Testis (tissue), 5 donors: Measurements from ENCODE around the gene SAP30BP. TPM values are rescaled to one million over a fixed set of nuclear protein-coding genes. Genes with fewer than 3 reads are reported as not detected.

Experiments used
- DNase-seq: peaks from one replicate; pipeline ENCODE4 v3.0.0-alpha.2; 2019
- H3K27ac ChIP-seq, 2 donors: fragments of 200-600 bp; sonication (generic); one replicate each; pipeline ENCODE4 v1.5.1; 2019
- H3K27me3 ChIP-seq: fragments of 200-600 bp; sonication (generic); one replicate; pipeline ENCODE4 v1.5.1; 2019
- H3K36me3 ChIP-seq: fragments of 200-600 bp; sonication (generic); one replicate; pipeline ENCODE4 v1.5.1; 2017; ENCODE audit warnings: low read depth; ENCODE audit errors: missing control alignments
- H3K4me1 ChIP-seq: fragments of 200-600 bp; sonication (generic); one replicate; pipeline ENCODE4 v1.5.1; 2019
- H3K4me3 ChIP-seq, 2 donors: fragments of 200-600 bp; sonication (generic); one replicate each; pipeline ENCODE4 v1.5.1; 2017 to 2019
- H3K9me3 ChIP-seq: fragments of 200-600 bp; sonication (generic); one replicate; pipeline ENCODE4 v1.5.1; 2017
- POLR2A ChIP-seq: fragments of 450-650 bp; IDR thresholded peaks from one replicate; pipeline ENCODE4 v1.6.1; 2017; ENCODE audit warnings: antibody characterized with exemption, mild to moderate bottlenecking, moderate library complexity
- WGBS, 2 donors: methylation state at CpG; one replicate each; pipeline ENCODE4 v1.1.5; 2018; 5-methylcytosine and 5-hydroxymethylcytosine counted together
- intact Hi-C: fragments of 100-400 bp; cut with DNase I; formaldehyde crosslinking; loops from one replicate; pipeline ENCODE4 v1.15.1; 2023; ENCODE audit warnings: low total_unique reads
- long read RNA-seq, 2 donors: transcript quantifications; one replicate each; lab custom pipeline, GENCODE V29; 2026
- polyA plus RNA-seq: library from polyadenylated mRNA; stranded (reverse); fragments of 350-450 nt; fragmentation: Illumina TruSeq; extraction: RNeasy Lipid Tissue Mini Kit (QIAGEN cat#74804); gene quantifications from one replicate; pipeline ENCODE4 v1.2.3, GENCODE V29; 2014; ENCODE audit warnings: low read depth, low replicate concordance; ENCODE audit not compliant: insufficient read depth
- total RNA-seq, 2 donors: library from RNA; depleted of rRNA; stranded (reverse); fragments of >200 nt; gene quantifications; one replicate each; pipeline ENCODE4 v1.2.3, GENCODE V29; 2016
- TF ChIP-seq, protein P1 (sequence below), 3 experiments: fragments of 450-650 bp in 2 of 3; fragments of 200-600 bp in 1 of 3; sonication (generic) in 1 of 3; IDR thresholded peaks; one replicate each; pipeline ENCODE4 v1.5.1; 2016 to 2019; ENCODE audit warnings: antibody characterized with exemption in 3 of 3, mild to moderate bottlenecking in 2 of 3, moderate library complexity in 1 of 3

Gene SAP30BP
- total RNA-seq (10 to 100 TPM; 86.9 to 95.9 TPM), polyA plus RNA-seq (78.4 TPM)
- long read RNA-seq, donor 1, transcript SAP30BP-224 (1 exons, 2,000 nt), result minor isoform, 5 of 49 reads
- long read RNA-seq, donor 1, transcript SAP30BP-225 (11 exons, 2,722 nt), result major isoform, 24 of 49 reads
- long read RNA-seq, donor 1, transcript SAP30BP-204 (6 exons, 1,097 nt), result minor isoform, 7 of 49 reads
- long read RNA-seq, donor 1, partial matches to known transcripts, result 7 of 49 reads
- long read RNA-seq, donor 1, other reads (novel, unspliced or antisense), result 0 of 49 reads
- long read RNA-seq, donor 2, transcript SAP30BP-225 (11 exons, 2,722 nt), result major isoform, 11 of 22 reads
- long read RNA-seq, donor 2, partial matches to known transcripts, result 0 of 22 reads
- long read RNA-seq, donor 2, other reads (novel, unspliced or antisense), result 0 of 22 reads

DNA sequence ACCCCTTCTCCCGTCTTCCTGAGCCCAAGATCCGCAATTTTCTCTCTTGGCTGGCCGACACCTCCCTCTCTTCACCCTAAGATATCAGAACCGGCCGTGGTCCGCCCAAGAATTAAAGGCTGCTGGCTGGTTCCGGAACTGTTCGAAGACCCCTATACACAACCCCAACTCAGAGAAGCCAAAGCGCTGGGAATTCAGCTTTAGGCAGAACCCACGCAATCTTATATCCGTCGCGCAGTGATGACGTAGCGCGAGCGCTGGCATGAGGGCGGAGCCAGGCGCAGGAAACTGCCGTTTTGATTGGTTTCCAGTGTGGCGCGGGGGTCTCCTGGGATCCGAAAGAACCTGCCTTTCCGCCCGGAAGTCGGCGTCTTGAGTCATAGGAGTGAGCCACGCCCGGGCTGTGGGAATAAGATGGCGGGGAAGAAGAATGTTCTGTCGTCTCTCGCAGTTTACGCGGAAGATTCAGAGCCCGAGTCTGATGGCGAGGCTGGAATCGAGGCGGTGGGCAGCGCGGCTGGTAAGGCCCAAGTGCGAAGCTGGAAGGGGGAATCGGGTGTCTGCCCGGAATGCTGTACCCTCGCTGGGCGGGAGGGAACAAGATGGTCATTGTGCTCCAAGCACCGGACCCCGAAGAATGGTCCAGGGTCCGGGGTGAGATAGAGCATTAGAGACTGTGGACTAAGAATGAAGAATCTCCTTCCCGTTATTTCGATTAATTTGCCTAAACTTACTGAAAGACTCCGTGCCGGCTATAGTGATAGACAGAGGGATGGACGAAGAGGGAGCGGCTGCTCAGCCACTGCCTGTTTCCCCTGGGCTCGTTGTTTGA, at the start of gene SAP30BP, which contains the start of gene RECQL5:
Gene SAP30BP, plus strand, starts transcription at position 380 of the 832 bp plus-strand sequence. Its CDS starts 35 bp downstream, at position 415.
Gene RECQL5, minus strand, starts transcription at position 196 of the 832 bp plus-strand sequence. CDS start 597 bp downstream, outside the sequence.
- TF ChIP-seq, protein P1, sequence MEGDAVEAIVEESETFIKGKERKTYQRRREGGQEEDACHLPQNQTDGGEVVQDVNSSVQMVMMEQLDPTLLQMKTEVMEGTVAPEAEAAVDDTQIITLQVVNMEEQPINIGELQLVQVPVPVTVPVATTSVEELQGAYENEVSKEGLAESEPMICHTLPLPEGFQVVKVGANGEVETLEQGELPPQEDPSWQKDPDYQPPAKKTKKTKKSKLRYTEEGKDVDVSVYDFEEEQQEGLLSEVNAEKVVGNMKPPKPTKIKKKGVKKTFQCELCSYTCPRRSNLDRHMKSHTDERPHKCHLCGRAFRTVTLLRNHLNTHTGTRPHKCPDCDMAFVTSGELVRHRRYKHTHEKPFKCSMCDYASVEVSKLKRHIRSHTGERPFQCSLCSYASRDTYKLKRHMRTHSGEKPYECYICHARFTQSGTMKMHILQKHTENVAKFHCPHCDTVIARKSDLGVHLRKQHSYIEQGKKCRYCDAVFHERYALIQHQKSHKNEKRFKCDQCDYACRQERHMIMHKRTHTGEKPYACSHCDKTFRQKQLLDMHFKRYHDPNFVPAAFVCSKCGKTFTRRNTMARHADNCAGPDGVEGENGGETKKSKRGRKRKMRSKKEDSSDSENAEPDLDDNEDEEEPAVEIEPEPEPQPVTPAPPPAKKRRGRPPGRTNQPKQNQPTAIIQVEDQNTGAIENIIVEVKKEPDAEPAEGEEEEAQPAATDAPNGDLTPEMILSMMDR (IDR thresholded peaks at IDR 0.05), result peak in 1 of 3 experiments; percentile 6
- TF ChIP-seq POLR2A, result no peak
- H3K36me3 ChIP-seq, result no peaks in the 10 kb centered on the region

DNA sequence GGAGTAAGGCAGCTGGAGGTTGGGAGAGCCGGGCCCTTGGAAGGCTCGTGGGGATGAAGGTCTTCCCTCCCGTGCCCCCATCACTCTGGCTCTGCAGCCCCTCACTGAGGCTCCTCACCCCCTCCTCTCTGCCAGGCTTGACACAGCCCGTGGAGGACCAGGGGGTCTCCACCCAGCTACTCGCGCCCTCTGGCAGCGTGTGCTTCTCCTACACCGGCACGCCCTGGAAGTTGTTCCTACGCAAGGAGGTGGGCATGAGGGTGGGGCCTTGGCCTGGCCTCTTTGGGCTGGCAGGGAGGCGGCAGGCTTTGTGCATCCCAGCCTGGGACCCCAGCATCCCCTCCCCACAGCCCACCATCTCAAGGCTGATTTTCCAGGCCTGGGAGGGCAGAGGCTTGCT, 49.5 kb upstream of the SAP30BP start:
- no peaks in the 10 kb centered on the region for H3K4me1 ChIP-seq
- WGBS, 2 donors, result 30 to 93% methylated on average over 2 to 11 of the region's 11 CpGs
- H3K9me3 ChIP-seq, result no peaks in the 10 kb centered on the region
- no peak overlapping the region for H3K4me3 ChIP-seq
- no peak overlapping the region for H3K27ac ChIP-seq
- TF ChIP-seq, protein P1 (IDR thresholded peaks at IDR 0.05), result no peak
- no peak for TF ChIP-seq POLR2A
- no peak for DNase-seq
- H3K27me3 ChIP-seq, result no peaks in the 10 kb centered on the region
- no peaks in the 10 kb centered on the region for H3K36me3 ChIP-seq
- intact Hi-C loops, result no loop called here

More for the DNA sequence above, at the start of gene SAP30BP, which contains the start of gene RECQL5:
- H3K27ac ChIP-seq, result peak within 1 kb of the TSS; percentile 64 to 76
- no peaks in the 10 kb centered on the region for H3K27me3 ChIP-seq
- peak; percentile 99 for DNase-seq
- no peaks in the 10 kb centered on the region for H3K9me3 ChIP-seq
- intact Hi-C loops, result no loop called here
- H3K4me3 ChIP-seq, result peak within 1 kb of the TSS; percentile 78 to 84
- 0% methylated on average over 54 to 55 of the region's 55 CpGs for WGBS, 2 donors
- peaks cover 15% of the 10 kb centered on the region for H3K4me1 ChIP-seq

DNA sequence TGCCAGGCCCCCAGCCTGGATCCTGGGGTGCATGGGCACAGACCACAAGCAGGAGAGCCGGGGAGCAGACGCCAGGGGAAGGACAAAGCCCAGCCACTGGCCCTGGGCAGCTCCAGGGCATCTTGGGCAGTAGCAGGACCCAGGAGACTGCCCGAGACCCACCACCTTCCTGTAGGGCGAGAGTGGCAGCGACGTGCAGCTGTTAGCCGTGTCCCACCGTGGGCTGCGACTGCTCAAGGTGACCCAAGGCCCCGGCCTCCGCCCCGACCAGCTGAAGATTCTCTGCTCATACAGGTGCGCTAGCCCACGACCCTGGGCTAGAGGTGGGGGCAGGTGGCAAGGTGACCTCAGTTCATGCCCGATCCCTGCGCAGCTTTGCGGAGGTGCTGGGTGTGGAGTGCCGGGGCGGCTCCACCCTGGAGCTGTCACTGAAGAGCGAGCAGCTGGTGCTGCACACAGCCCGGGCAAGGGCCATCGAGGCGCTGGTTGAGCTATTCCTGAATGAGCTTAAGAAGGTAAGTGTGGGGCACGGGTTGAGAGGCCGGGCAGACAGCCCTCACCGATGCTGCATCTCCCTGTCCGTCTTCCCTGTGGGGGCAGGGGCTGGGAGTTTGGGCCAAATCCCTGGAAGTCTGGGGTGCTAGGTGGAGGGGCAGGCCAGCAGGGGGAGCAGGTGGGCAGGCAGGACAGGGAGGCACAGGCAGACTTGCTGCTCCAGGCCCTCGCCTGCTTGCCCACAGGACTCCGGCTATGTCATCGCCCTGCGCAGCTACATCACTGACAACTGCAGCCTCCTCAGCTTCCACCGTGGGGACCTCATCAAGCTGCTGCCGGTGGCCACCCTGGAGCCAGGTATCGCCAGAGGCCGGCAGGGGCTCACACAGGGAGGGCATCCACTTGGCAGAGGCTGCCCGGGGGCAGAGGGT, 47.4 kb upstream of the SAP30BP start:
- 0 to 86% methylated on average over 1 to 36 of the region's 36 CpGs for WGBS, 2 donors
- H3K9me3 ChIP-seq, result no peaks in the 10 kb centered on the region
- intact Hi-C loops, result no loop called here
- H3K4me1 ChIP-seq, result no peaks in the 10 kb centered on the region
- no peak overlapping the region for H3K4me3 ChIP-seq
- TF ChIP-seq, protein P1 (IDR thresholded peaks at IDR 0.05), result peak in 1 of 3 experiments; percentile 32
- TF ChIP-seq POLR2A, result no peak
- H3K27ac ChIP-seq, result no peak overlapping the region
- no peaks in the 10 kb centered on the region for H3K27me3 ChIP-seq
- no peaks in the 10 kb centered on the region for H3K36me3 ChIP-seq
- no peak for DNase-seq

DNA sequence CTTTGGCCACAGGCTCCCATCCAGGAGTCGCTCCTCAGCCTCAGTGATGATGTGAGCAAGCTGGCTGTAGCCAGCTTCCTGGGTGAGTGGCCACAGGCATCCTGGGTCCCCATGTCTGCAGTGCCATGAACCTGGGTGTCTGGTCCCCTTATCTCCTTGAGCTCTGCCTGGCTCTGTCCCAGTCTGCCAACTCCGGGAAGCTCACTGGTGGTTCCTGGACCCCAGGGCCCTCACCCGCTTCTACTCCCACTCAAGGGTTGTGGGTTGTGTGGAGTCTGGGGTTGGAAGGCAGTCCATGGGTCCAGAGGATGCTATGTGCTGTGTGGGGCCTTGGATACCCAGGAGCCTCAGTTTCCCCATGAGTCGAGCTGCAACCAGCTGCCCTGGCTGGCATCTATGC, 45.6 kb upstream of the SAP30BP start:
- 90% methylated on average over 2 to 4 of the region's 4 CpGs for WGBS, 2 donors
- Histone ChIP-seq H3K36me3 (no peaks in the 10 kb centered on the region), H3K27ac (no peak overlapping the region), H3K27me3 (no peaks in the 10 kb centered on the region), H3K4me3 (no peak overlapping the region), H3K4me1 (no peaks in the 10 kb centered on the region), H3K9me3 (no peaks in the 10 kb centered on the region)
- TF ChIP-seq, protein P1 (IDR thresholded peaks at IDR 0.05), result no peak
- TF ChIP-seq POLR2A, result no peak
- DNase-seq, result no peak
- intact Hi-C loops, result no loop called here
